Daoy (cell line): ENCODE data around the gene FFAR2. TPM values are rescaled to one million over a fixed set of nuclear protein-coding genes. Genes with fewer than 3 reads are reported as not detected.

Experiments used
- DNase-seq: peaks from one replicate; pipeline ENCODE4 v3.0.0-alpha.2; 2015; ENCODE audit warnings: low read depth
- total RNA-seq: library from RNA; depleted of rRNA; stranded (reverse); fragments of >200 nt; shearing (Covaris generic); gene quantifications from 2 replicates; pipeline ENCODE4 v1.2.3, GENCODE V29; 2014; rRNA removed

FFAR2 gene
- total RNA-seq, 1 experiment from 2014 or later: not detected

DNA sequence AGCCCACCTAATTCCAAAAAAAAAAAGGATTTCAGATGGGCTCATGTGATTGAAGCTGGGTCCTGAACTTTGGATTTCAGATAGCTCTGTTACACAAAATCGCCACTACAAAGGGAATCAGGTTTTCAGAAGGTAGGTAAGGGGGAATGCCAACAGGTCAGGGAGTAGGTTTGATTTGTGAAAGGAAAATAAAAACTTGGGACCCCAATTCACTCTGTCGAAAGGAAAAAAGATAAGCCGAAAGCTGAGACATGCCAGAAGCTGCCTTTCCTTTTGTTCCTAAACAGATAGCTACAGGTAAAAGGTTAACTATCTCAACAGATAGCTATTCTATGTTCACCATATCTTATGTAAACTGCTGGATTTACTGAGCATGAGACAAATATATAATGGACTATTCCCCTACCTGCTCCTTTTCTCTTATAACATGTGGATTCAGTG, 38.2 kb downstream of the FFAR2 start:
- DNase-seq: no peak

DNA sequence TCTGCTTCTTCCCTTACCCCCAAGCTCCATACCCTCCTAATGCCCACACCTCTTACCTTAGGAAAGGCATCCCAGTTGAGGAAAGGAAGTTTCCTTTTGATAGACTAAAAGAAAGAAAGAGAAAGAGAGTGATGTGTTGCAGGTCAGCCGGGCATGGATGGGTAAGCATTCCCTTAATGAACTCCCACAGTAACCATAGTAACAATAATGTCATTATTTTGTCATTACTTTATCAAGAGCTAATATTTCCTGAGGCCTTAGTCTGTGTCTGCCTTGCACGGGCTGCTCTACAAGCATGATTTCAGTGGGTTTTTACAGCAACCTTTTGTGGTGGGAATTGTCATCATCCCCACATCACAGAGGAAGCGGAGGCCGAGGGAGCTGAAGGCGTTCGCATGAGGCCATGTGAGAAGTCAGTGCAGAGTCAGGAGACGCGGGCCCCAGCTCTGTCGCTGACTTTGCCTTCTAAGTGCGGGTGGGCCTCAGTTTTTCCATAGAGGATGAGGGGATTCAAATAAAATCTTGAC, 39.7 kb downstream of the FFAR2 start:
- DNase-seq: no peak

GRCh38 chr19:35488677-35489076, 40.6 kb downstream of the FFAR2 start:
- DNase-seq: no peak

GRCh38 chr19:35490364-35490763, 42.3 kb downstream of the FFAR2 start, which contains the start of gene KRTDAP:
TSS of gene KRTDAP (minus strand) at chr19:35490464. CDS start at chr19:35490442, 22 bp downstream.
- DNase-seq: no peak

GRCh38 chr19:35491836-35492360, 43.8 kb downstream of the FFAR2 start:
- no peak for DNase-seq

DNA sequence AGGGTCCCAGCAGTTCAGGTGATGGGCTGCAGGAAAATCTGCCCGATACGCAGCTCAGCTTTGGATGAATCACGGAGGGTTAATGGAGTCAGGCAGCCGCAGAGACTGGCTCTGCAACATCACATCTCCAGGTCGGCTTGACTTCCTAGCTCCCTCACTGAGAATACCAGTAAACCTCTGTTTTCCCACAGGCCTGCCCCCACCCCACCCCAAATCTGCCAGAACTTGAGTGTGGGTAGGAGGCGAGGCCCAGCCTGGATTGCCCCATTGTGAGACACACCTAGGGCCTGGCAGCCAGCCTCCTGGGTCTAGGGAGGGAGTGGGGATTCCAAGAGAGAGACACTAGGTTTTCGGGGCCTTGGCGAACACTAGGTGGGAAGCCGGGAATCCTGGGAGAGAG, 45.9 kb downstream of the FFAR2 start:
- DNase-seq: no peak

DNA sequence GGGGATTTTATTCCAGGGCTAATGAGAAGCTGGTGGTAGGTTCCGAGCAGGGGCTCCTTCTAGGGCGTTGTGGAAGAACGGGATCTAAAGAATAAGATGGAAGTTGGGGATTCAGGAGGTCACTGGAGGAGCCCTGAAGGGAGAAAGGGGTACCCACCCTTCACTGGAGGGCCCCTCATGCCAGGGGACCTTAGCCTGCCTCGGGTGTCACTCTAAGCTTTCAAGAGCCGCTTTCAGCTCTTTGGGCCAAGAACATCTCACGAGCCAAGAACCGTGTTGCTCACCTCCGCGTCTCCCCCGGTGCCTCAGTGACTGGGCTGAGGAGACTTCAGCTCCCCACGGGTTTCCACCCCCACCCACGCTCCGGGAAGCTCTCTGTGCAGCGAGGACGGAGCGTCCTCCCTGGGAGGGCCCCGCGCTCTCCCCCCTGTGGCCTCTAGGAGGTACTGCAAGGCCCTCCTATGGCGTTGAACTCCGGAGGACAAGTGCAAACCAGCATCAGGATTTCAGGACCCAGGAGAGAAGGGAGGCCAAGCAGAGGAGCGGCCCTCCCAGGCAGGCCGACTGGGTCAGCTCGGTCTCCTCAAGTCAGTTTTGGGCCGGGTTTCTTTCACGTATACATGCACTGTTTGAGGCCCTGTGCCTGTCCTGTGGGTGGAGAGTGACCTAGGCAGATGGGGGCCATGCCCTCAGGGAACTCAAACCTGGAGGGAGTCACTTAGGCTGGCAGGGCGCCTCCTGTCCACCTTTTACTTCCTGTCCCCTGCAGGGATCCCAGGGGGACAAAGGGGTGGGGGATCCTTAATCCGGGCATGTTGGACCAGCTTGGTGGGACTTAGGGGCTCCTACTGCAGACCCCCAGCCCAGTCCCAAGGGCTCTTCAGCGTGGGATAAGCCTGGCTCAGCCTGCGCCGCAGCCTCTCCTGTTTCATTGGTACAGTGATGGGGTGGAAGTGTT, 47.3 kb downstream of the FFAR2 start:
- peak; percentile 62 for DNase-seq

GRCh38 chr19:35497406-35497805, 49.3 kb downstream of the FFAR2 start:
- no peak for DNase-seq

GRCh38 chr19:35498220-35498619, 50.2 kb downstream of the FFAR2 start:
- no peak for DNase-seq

DNA sequence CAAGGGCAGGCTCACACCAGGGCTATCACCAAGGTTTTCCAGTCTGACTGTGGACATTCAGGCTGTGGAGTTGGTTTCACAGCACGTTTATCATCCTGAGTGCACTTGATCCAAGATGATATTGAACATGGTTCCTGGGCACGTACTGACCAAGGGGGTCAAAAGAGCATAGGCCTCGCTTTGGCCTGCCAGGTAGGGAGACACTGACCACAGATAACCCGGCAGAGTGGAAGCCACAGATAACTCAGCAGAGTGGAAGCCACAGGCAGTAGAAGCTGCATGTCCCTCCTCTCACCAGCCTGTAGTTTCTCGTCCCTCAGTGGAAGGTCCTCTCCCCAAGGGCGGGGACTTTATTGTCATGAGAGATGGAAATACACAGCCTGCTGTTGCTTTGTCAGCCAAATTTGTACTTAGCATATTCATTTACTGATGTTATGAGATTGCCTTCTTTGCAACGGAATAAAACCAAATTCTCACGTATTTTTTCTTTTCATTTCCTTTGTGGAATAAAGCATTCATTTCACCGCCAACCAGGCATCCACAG, 51.0 kb downstream of the FFAR2 start:
- DNase-seq: no peak

GRCh38 chr19:35500611-35501010, 52.6 kb downstream of the FFAR2 start:
- no peak for DNase-seq

Other genes with a start within 250 kb of the FFAR2 start
- gene FAM187B, start 219.5 kb upstream of the FFAR2 start, total RNA-seq: not detected in 2 replicates
- gene LSR, start 199.3 kb upstream of the FFAR2 start, total RNA-seq: 21.1 and 32.9 TPM in 2 replicates
- 57.8 and 66.1 TPM in 2 replicates for gene USF2, start 179.3 kb upstream of the FFAR2 start, total RNA-seq
- not detected in 2 replicates for gene HAMP, start 165.7 kb upstream of the FFAR2 start, total RNA-seq
- gene MAG, start 156.1 kb upstream of the FFAR2 start, total RNA-seq: not detected in 2 replicates
- not detected in 2 replicates for gene CD22, start 119.1 kb upstream of the FFAR2 start, total RNA-seq
- gene FFAR1, start 100.4 kb upstream of the FFAR2 start, total RNA-seq: not detected in 2 replicates
- not detected in 2 replicates for gene FFAR3, start 89.8 kb upstream of the FFAR2 start, total RNA-seq
- not detected in 2 replicates for gene GPR42, start 77.2 kb upstream of the FFAR2 start, total RNA-seq
- not detected in 2 replicates for gene KRTDAP, start 42.2 kb downstream of the FFAR2 start, total RNA-seq
- gene DMKN, start 65.4 kb downstream of the FFAR2 start, total RNA-seq: 38.1 and 54.3 TPM in 2 replicates
- 0.11 TPM in 1 of 2 replicates, not detected in the other for gene SBSN, start 80.1 kb downstream of the FFAR2 start, total RNA-seq
- gene GAPDHS, start 85.2 kb downstream of the FFAR2 start, total RNA-seq: not detected in 2 replicates
- gene TMEM147, start 97.4 kb downstream of the FFAR2 start, total RNA-seq: 113 and 114 TPM in 2 replicates
- gene ATP4A, start 115.4 kb downstream of the FFAR2 start, total RNA-seq: not detected in 2 replicates
- not detected in 2 replicates for gene PMIS2, start 137.9 kb downstream of the FFAR2 start, total RNA-seq
- gene HAUS5, start 164.5 kb downstream of the FFAR2 start, total RNA-seq: 14.9 and 21.3 TPM in 2 replicates
- 129 and 147 TPM in 2 replicates for gene RBM42, start 180.8 kb downstream of the FFAR2 start, total RNA-seq
- gene ETV2, start 193.5 kb downstream of the FFAR2 start, total RNA-seq: not detected in 2 replicates
- gene COX6B1, start 200.1 kb downstream of the FFAR2 start, total RNA-seq: 460 and 655 TPM in 2 replicates
- gene UPK1A, start 218.3 kb downstream of the FFAR2 start, total RNA-seq: not detected in 2 replicates